Natural killer cell (primary cell): Measurements from ENCODE around the gene BACH1. TPM values are rescaled to one million over a fixed set of nuclear protein-coding genes. Genes with fewer than 3 reads are reported as not detected.

ENCODE experiments used
- ATAC-seq, 3 donors: fragments of 150-1000 bp in 2 of 3; fragments of 200-7000 bp in 1 of 3; cut with Tn5 transposase; 1 replicate in 1 of 3; 2 replicates in 2 of 3; pipeline ENCODE4 v1.10.0; 2021; ENCODE audit warnings: mild to moderate bottlenecking in 2 of 3, moderate library complexity in 2 of 3
- DNase-seq, 2 donors: peaks; one replicate each; pipeline versions ENCODE4 v3.0.0 to v3.0.0-alpha.2; 2013 to 2021; ENCODE audit warnings: mixed read lengths in 1 of 2
- H3K27ac ChIP-seq: one replicate; pipeline ENCODE4 v1.5.1; 2013; ENCODE audit warnings: mild to moderate bottlenecking, low read length
- H3K27me3 ChIP-seq: one replicate; pipeline ENCODE4 v1.6.1; 2013; ENCODE audit warnings: low read length; ENCODE audit not compliant: control insufficient read depth, insufficient read depth
- H3K36me3 ChIP-seq: one replicate; pipeline ENCODE4 v1.6.1; 2013; ENCODE audit warnings: low read length; ENCODE audit not compliant: control insufficient read depth, insufficient read depth
- H3K4me1 ChIP-seq: one replicate; pipeline ENCODE4 v1.6.1; 2013; ENCODE audit warnings: low read length; ENCODE audit not compliant: control insufficient read depth, insufficient read depth
- H3K4me3 ChIP-seq: one replicate; pipeline ENCODE4 v1.5.1; 2013; ENCODE audit warnings: low read length
- H3K9me3 ChIP-seq: one replicate; pipeline ENCODE4 v1.6.1; 2013; ENCODE audit warnings: low read length; ENCODE audit not compliant: control insufficient read depth, insufficient read depth
- H3K27ac Mint-ChIP-seq, 2 donors: one replicate each; pipeline ENCODE4 v1.8.0; 2022; ENCODE audit warnings: mild to moderate bottlenecking in 2 of 2, mixed read lengths in 2 of 2, moderate library complexity in 1 of 2
- H3K27me3 Mint-ChIP-seq, 2 donors: one replicate each; pipeline ENCODE4 v1.8.0; 2022; ENCODE audit warnings: low read depth in 2 of 2, mixed read lengths in 2 of 2
- H3K36me3 Mint-ChIP-seq: one replicate; pipeline ENCODE4 v1.8.0; 2022; ENCODE audit warnings: mixed read lengths
- H3K4me1 Mint-ChIP-seq, 2 donors: one replicate each; pipeline ENCODE4 v1.8.0; 2022; ENCODE audit warnings: mixed read lengths in 2 of 2
- H3K4me3 Mint-ChIP-seq: one replicate; pipeline ENCODE4 v1.8.0; 2022; ENCODE audit warnings: mild to moderate bottlenecking, moderate library complexity, mixed read lengths
- H3K9me3 Mint-ChIP-seq, 2 donors: one replicate each; pipeline ENCODE4 v1.8.0; 2022; ENCODE audit warnings: mixed read lengths in 2 of 2
- WGBS: methylation state at CpG from one replicate; pipeline ENCODE4 v1.1.7; 2013; ENCODE audit warnings: missing lambda C conversion rate; ENCODE audit not compliant: insufficient coverage; 5-methylcytosine and 5-hydroxymethylcytosine counted together
- intact Hi-C: fragments of 100-400 bp; cut with micrococcal nuclease; formaldehyde crosslinking; loops from one replicate; pipeline ENCODE4 v1.14.2; 2022
- total RNA-seq, 4 donors: library from RNA; stranded (reverse); fragments of 120-200 nt in 1 of 4; gene quantifications; one replicate each; pipeline versions ENCODE4 v1.2.3 to v1.2.4, GENCODE V29; 2013 to 2022
- TF ChIP-seq, protein P1 (sequence below): fragments of 200-600 bp; IDR thresholded peaks from one replicate; pipeline ENCODE4 v1.8.0; 2022; ENCODE audit warnings: antibody characterized with exemption

Gene BACH1
- total RNA-seq, 3 donors from 2014 or later (not counting 1 experiment from before 2014, with no cell fraction given): 74.2 to 111 (median 86.3) TPM

DNA sequence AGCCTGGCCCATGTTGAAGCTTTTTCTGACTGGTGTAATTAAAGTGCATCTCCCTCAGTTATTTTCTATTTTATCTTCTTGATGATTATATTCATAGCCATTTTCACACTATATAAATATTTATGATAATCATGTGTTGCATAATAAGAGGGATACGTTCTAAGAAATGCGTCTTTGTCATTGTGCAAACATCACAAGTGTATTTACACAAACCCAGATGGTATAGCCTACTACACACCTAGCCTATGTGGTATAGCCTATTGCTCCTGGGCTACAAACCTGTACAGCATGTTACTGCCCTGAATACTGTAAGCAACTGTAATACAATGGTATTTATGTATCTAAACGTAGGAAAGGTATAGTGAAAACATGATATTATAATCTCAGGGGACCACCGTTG is 88.1 kb downstream of the BACH1 start:
- no peaks in the 10 kb centered on the region for H3K27me3 Mint-ChIP-seq
- intact Hi-C loops: no loop called here

DNA sequence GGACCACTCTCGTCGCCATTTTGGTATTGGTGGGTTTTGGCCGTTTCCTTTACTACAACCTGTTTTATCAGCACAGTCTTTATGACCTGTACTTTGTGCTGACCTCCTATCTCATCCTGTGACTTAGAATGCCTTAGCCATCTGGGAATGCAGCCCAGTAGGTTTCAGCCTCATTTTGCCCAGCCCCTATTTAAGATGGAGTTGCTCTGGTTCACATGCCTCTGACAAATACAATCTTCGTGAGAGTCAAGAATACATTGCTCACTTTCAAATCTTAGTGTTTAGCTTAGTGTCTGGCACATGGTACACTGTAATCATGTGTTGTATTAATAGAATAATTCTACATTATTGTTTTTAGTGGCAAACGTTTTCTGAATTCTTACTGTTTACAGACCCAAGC is 88.9 kb downstream of the BACH1 start:
- intact Hi-C loops: no loop called here
- Mint-ChIP-seq H3K9me3 (no peaks in the 10 kb centered on the region), H3K27me3 (no peaks in the 10 kb centered on the region), H3K27ac (no peak overlapping the region), H3K36me3 (no peaks in the 10 kb centered on the region), H3K4me3 (no peak overlapping the region), H3K4me1 (no peaks in the 10 kb centered on the region)
- WGBS: 95% methylated on average over 5 of the region's 5 CpGs
- ATAC-seq (no peak), DNase-seq (no peak)
- Histone ChIP-seq H3K9me3 (no peaks in the 10 kb centered on the region), H3K27me3 (no peaks in the 10 kb centered on the region), H3K27ac (no peak overlapping the region), H3K4me3 (no peak overlapping the region), H3K4me1 (no peaks in the 10 kb centered on the region), H3K36me3 (no peaks in the 10 kb centered on the region)
- TF ChIP-seq, protein P1, sequence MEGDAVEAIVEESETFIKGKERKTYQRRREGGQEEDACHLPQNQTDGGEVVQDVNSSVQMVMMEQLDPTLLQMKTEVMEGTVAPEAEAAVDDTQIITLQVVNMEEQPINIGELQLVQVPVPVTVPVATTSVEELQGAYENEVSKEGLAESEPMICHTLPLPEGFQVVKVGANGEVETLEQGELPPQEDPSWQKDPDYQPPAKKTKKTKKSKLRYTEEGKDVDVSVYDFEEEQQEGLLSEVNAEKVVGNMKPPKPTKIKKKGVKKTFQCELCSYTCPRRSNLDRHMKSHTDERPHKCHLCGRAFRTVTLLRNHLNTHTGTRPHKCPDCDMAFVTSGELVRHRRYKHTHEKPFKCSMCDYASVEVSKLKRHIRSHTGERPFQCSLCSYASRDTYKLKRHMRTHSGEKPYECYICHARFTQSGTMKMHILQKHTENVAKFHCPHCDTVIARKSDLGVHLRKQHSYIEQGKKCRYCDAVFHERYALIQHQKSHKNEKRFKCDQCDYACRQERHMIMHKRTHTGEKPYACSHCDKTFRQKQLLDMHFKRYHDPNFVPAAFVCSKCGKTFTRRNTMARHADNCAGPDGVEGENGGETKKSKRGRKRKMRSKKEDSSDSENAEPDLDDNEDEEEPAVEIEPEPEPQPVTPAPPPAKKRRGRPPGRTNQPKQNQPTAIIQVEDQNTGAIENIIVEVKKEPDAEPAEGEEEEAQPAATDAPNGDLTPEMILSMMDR: no peak

More for the DNA sequence above, 88.1 kb downstream of the BACH1 start:
- H3K9me3 ChIP-seq: no peaks in the 10 kb centered on the region
- DNase-seq (no peak), ATAC-seq (no peak)
- Mint-ChIP-seq H3K9me3 (no peaks in the 10 kb centered on the region), H3K36me3 (no peaks in the 10 kb centered on the region), H3K4me1 (no peaks in the 10 kb centered on the region), H3K4me3 (no peak overlapping the region), H3K27ac (no peak overlapping the region)
- H3K4me3 ChIP-seq: no peak overlapping the region
- no peaks in the 10 kb centered on the region for H3K4me1 ChIP-seq
- WGBS: 87% methylated on average over 3 of the region's 4 CpGs
- TF ChIP-seq, protein P1: no peak
- no peaks in the 10 kb centered on the region for H3K27me3 ChIP-seq
- H3K36me3 ChIP-seq: no peaks in the 10 kb centered on the region
- H3K27ac ChIP-seq: no peak overlapping the region

DNA sequence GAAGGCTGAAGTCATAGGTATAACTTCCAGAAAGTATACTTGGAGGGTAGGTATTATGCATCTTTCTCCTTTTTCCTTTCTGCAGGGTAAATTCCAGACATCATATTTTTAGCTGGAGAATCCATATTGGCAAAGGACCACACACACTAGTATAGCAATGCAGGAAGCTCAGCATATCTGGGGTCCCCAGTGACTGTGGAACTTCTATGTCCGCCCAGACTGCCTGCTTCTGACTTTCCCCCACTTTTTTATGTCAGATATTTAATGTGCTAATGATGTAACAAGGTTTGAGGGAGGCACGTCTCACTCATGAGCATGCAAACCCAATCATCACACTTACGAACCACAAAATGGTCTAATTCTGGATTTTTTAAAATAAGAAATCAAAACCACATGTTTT is 90.4 kb downstream of the BACH1 start:
- DNase-seq (no peak), ATAC-seq (no peak)
- no peaks in the 10 kb centered on the region for H3K9me3 ChIP-seq
- H3K27ac Mint-ChIP-seq: no peak overlapping the region
- H3K27ac ChIP-seq: no peak overlapping the region
- TF ChIP-seq, protein P1: no peak
- no peaks in the 10 kb centered on the region for H3K4me1 ChIP-seq
- H3K4me3 Mint-ChIP-seq: no peak overlapping the region
- no peaks in the 10 kb centered on the region for H3K36me3 Mint-ChIP-seq
- no peaks in the 10 kb centered on the region for H3K27me3 ChIP-seq
- H3K9me3 Mint-ChIP-seq: no peaks in the 10 kb centered on the region
- no peaks in the 10 kb centered on the region for H3K27me3 Mint-ChIP-seq
- H3K4me1 Mint-ChIP-seq: peaks cover 0 to 4% of the 10 kb centered on the region in 2 donors
- H3K36me3 ChIP-seq: no peaks in the 10 kb centered on the region
- intact Hi-C loops: no loop called here
- 70% methylated on average over 2 of the region's 3 CpGs for WGBS
- H3K4me3 ChIP-seq: no peak overlapping the region

DNA sequence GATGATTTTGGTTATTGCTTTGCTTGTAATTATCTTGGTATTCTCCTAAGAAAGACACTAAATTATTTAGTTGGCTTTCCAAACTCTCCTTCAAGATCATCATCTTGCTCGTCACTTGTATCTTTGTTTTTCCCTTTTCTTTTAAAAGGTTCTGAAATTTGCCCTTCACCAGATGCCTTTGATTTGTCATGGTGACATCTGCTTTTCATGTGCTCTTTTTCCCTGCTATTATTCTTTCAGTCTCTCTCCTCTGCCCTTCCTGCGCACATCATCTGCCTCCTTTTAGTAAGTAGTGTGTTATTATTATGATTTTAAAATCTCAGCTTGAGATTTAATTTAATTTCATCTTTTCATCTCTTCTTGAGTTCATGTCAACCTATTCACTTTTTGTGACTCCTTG is 92.1 kb downstream of the BACH1 start:
- TF ChIP-seq, protein P1: no peak
- Mint-ChIP-seq H3K36me3 (no peaks in the 10 kb centered on the region), H3K4me3 (no peak overlapping the region), H3K27me3 (no peaks in the 10 kb centered on the region), H3K9me3 (no peaks in the 10 kb centered on the region), H3K4me1 (peaks cover 0 to 4% of the 10 kb centered on the region in 2 donors), H3K27ac (no peak overlapping the region)
- 92% methylated on average over 1 of the region's 2 CpGs for WGBS
- DNase-seq: no peak
- no peaks in the 10 kb centered on the region for H3K27me3 ChIP-seq
- intact Hi-C loops: no loop called here
- H3K9me3 ChIP-seq: no peaks in the 10 kb centered on the region
- H3K36me3 ChIP-seq: no peaks in the 10 kb centered on the region
- no peak overlapping the region for H3K27ac ChIP-seq
- ATAC-seq: no peak
- no peak overlapping the region for H3K4me3 ChIP-seq
- no peaks in the 10 kb centered on the region for H3K4me1 ChIP-seq
